SK-N-SH (cell line): ENCODE results near the gene KLF16. TPM values are rescaled to one million over a fixed set of nuclear protein-coding genes. Genes with fewer than 3 reads are reported as not detected.

Source experiments
- CTCF ChIA-PET: fragments of 300-600, 350-600 bp; formaldehyde crosslinking; extraction: SDS; loops from one replicate; lab custom pipeline; 2021; lab: Yijun Ruan, JAX
- POLR2A ChIA-PET: fragments of 350-600 bp; sonication (Branson Sonifier 250); formaldehyde crosslinking; extraction: SDS; loops from one replicate; lab custom pipeline; 2020; ENCODE audit warnings: antibody characterized with exemption, inconsistent platforms; lab: Yijun Ruan, JAX
- DNase-seq: peaks from one replicate; pipeline ENCODE4 v3.0.0; 2012
- H2AFZ ChIP-seq: fragments of 200-600 bp; sonication (generic); 2 replicates; pipeline ENCODE4 v1.8.1; 2016; ENCODE audit warnings: antibody characterized with exemption, mild to moderate bottlenecking, low read depth
- H3F3A ChIP-seq: fragments of 200-600 bp; sonication (generic); replicated peaks from 2 replicates; pipeline ENCODE3; 2016; ENCODE audit warnings: antibody characterized with exemption, mild to moderate bottlenecking; ENCODE audit not compliant: insufficient read depth
- H3K27ac ChIP-seq, 2 experiments: fragments of 200-500 bp in 1 of 2; fragments of 200-600 bp in 1 of 2; sonication (Bioruptor generic) in 1 of 2; sonication (generic), shearing (Covaris generic) in 1 of 2; 2 replicates each; pipeline versions ENCODE4 v1.5.1 to v1.6.1; 2014 to 2016; ENCODE audit warnings: low read depth in 2 of 2, inconsistent platforms in 1 of 2, low read length in 1 of 2, mild to moderate bottlenecking in 1 of 2, mixed read lengths in 1 of 2
- H3K27me3 ChIP-seq: fragments of 200-600 bp; sonication (generic), shearing (Covaris generic); 2 replicates; pipeline ENCODE4 v1.6.1; 2016; ENCODE audit warnings: mixed run types; ENCODE audit not compliant: insufficient read depth
- H3K36me3 ChIP-seq, 2 experiments: fragments of 200-500 bp in 1 of 2; fragments of 200-600 bp in 1 of 2; sonication (Bioruptor generic) in 1 of 2; sonication (generic) in 1 of 2; replicated peaks in 1 of 2; 2 replicates each; pipeline versions ENCODE3 to v1.5.1; 2014 to 2016; ENCODE audit warnings: low read length in 1 of 2, mild to moderate bottlenecking in 1 of 2; ENCODE audit not compliant: insufficient read depth in 2 of 2, control insufficient read depth in 1 of 2
- H3K4me1 ChIP-seq, 2 experiments: fragments of 200-500 bp in 1 of 2; fragments of 200-600 bp in 1 of 2; sonication (Bioruptor generic) in 1 of 2; sonication (generic), shearing (Covaris generic) in 1 of 2; 2 replicates each; pipeline versions ENCODE4 v1.5.1 to v1.6.1; 2014 to 2016; ENCODE audit warnings: low read depth in 1 of 2, low read length in 1 of 2, mixed run types in 1 of 2; ENCODE audit not compliant: insufficient read depth in 2 of 2, control insufficient read depth in 1 of 2
- H3K4me2 ChIP-seq: fragments of 200-600 bp; sonication (generic), shearing (Covaris generic); 2 replicates; pipeline ENCODE4 v1.6.1; 2017; ENCODE audit warnings: mixed run types
- H3K4me3 ChIP-seq, 2 experiments: fragments of 200-500 bp in 1 of 2; fragments of 200-600 bp in 1 of 2; sonication (Bioruptor generic) in 1 of 2; sonication (generic), shearing (Covaris generic) in 1 of 2; 2 replicates each; pipeline versions ENCODE4 v1.5.1 to v1.8.1; 2014 to 2016; ENCODE audit warnings: low read depth in 2 of 2, inconsistent platforms in 1 of 2, low read length in 1 of 2, mild to moderate bottlenecking in 1 of 2, mixed read lengths in 1 of 2, moderate library complexity in 1 of 2
- H3K79me2 ChIP-seq: fragments of 200-600 bp; sonication (generic); 2 replicates; pipeline ENCODE4 v1.8.1; 2017; ENCODE audit warnings: mild to moderate bottlenecking; ENCODE audit not compliant: insufficient read depth
- H3K9ac ChIP-seq: fragments of 200-600 bp; sonication (generic); 2 replicates; pipeline ENCODE4 v1.6.1; 2017; ENCODE audit warnings: mixed run types
- H3K9me2 ChIP-seq: fragments of 200-600 bp; sonication (generic); 2 replicates; pipeline ENCODE4 v1.6.1; 2017; ENCODE audit warnings: mixed run types
- H3K9me3 ChIP-seq: fragments of 200-600 bp; sonication (generic); 2 replicates; pipeline ENCODE4 v1.6.1; 2017; ENCODE audit warnings: mixed run types, mild to moderate bottlenecking, moderate library complexity
- H4K20me1 ChIP-seq: fragments of 200-600 bp; sonication (generic); 2 replicates; pipeline ENCODE4 v1.6.1; 2017; ENCODE audit warnings: mild to moderate bottlenecking, mixed run types; ENCODE audit not compliant: insufficient read depth
- CHD2 ChIP-seq: fragments of 150-350 bp; IDR thresholded peaks from 2 replicates; pipeline ENCODE4 v1.6.1; 2018; ENCODE audit warnings: low read length; ENCODE audit not compliant: partially characterized antibody
- EP300 ChIP-seq, 2 experiments: IDR thresholded peaks; 2 replicates each; pipeline versions ENCODE4 v1.4.0 to v1.6.1; 2012; ENCODE audit warnings: borderline replicate concordance in 1 of 2, low read depth in 1 of 2, low read length in 1 of 2
- GABPA ChIP-seq: IDR thresholded peaks from 2 replicates; pipeline ENCODE4 v1.4.0; 2012; ENCODE audit warnings: low read depth, mild to moderate bottlenecking
- JUND ChIP-seq: IDR thresholded peaks from 2 replicates; pipeline ENCODE4 v1.4.0; 2012
- MEF2A ChIP-seq: IDR thresholded peaks from 2 replicates; pipeline ENCODE4 v1.4.0; 2012; ENCODE audit warnings: low read depth, borderline replicate concordance
- MXI1 ChIP-seq: IDR thresholded peaks from 2 replicates; pipeline ENCODE4 v1.6.1; 2012; ENCODE audit warnings: mild to moderate bottlenecking, low read depth, low read length, improper control_type of control experiment
- NFIC ChIP-seq: IDR thresholded peaks from 2 replicates; pipeline ENCODE4 v1.4.0; 2012; ENCODE audit warnings: borderline replicate concordance
- NRF1 ChIP-seq: IDR thresholded peaks from 2 replicates; pipeline ENCODE4 v1.6.1; 2012; ENCODE audit warnings: low read depth, mild to moderate bottlenecking, low read length
- RCOR1 ChIP-seq: fragments of 150-350 bp; IDR thresholded peaks from 2 replicates; pipeline ENCODE4 v1.6.1; 2017; ENCODE audit warnings: antibody characterized with exemption, low read length
- RXRA ChIP-seq: IDR thresholded peaks from 2 replicates; pipeline ENCODE4 v1.4.0; 2012; ENCODE audit warnings: low read depth, mild to moderate bottlenecking, borderline replicate concordance
- SIN3A ChIP-seq: IDR thresholded peaks from 2 replicates; pipeline ENCODE4 v1.6.1; 2012; ENCODE audit warnings: low read depth, mild to moderate bottlenecking, low read length, moderate library complexity, borderline replicate concordance
- SMC3 ChIP-seq: IDR thresholded peaks from 2 replicates; pipeline ENCODE4 v1.6.1; 2012; ENCODE audit warnings: low read depth, low read length, improper control_type of control experiment
- TCF12 ChIP-seq: IDR thresholded peaks from 2 replicates; pipeline ENCODE4 v1.4.0; 2012
- TEAD4 ChIP-seq: IDR thresholded peaks from 2 replicates; pipeline ENCODE4 v1.4.0; 2012; ENCODE audit warnings: mild to moderate bottlenecking, borderline replicate concordance; ENCODE audit not compliant: insufficient read depth
- WGBS: methylation state at CpG from one replicate; pipeline ENCODE4 v1.1.6; 2017; ENCODE audit warnings: low lambda C conversion rate; 5-methylcytosine and 5-hydroxymethylcytosine counted together
- polyA plus RNA-seq, 3 experiments: library from polyadenylated mRNA; depleted of rRNA; stranded (reverse); fragments of >200 nt; gene quantifications; 2 replicates each; pipeline ENCODE4 v1.2.3, GENCODE V29; 2012
- TF ChIP-seq, protein P1 (sequence below): IDR thresholded peaks from 2 replicates; pipeline ENCODE4 v1.4.0; 2012; ENCODE audit warnings: low read depth
- TF ChIP-seq, protein P2 (sequence below): fragments of 150-350 bp; IDR thresholded peaks from 2 replicates; pipeline ENCODE4 v1.6.1; 2017; ENCODE audit warnings: antibody characterized with exemption, low read length, low read depth, borderline replicate concordance
- TF ChIP-seq, protein P3 (sequence below): fragments of 150-350 bp; IDR thresholded peaks from 2 replicates; pipeline ENCODE4 v1.6.1; 2016; ENCODE audit warnings: mild to moderate bottlenecking, low read depth, low read length
- TF ChIP-seq, protein P4 (sequence below): IDR thresholded peaks from 2 replicates; pipeline ENCODE4 v1.4.0; 2012; ENCODE audit warnings: low read depth, borderline replicate concordance
- TF ChIP-seq, protein P5 (sequence below): IDR thresholded peaks from 2 replicates; pipeline ENCODE4 v1.4.0; 2012; ENCODE audit warnings: low read depth, borderline replicate concordance
- TF ChIP-seq, protein P6 (sequence below): IDR thresholded peaks from 2 replicates; pipeline ENCODE4; 2012

KLF16 gene
- polyA plus RNA-seq, 1 of the 3 experiments (the other 2 are of a cell fraction) = 16.1 TPM

DNA sequence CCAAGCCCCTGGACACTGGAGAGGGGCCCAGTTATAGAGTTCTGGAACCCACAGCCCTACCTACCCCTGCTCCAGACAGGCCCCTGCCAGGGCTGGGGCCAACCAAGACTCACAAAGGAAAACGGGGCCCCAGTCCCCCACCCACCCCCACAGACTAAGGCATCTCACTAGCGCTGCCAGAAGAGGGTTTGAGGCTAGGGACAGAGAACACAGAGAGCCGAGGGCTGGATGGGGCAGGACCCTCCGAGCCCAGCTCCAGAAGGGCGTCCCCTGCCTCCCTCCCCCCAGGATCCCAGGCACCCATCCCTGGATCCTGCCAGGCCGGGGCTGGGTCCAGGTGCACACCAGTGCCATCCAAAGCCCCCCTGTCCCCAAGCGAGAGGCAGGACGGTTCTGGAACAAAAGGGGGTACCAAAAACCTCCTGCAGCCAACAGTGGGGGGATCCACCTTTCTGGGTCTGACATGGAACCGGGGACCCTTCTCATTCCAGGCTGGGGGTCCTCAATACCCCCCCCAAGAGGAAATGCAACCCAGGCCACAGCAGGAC is 10.7 kb downstream of the KLF16 start:
- H3K4me1 ChIP-seq = peaks cover 19 to 28% of the 10 kb centered on the region in 2 experiments; a peak in 3 of 4 replicates
- no peak overlapping the region for H3K9ac ChIP-seq
- no peak overlapping the region for H2AFZ ChIP-seq
- peaks cover 78% of the 10 kb centered on the region for H3K79me2 ChIP-seq
- peaks cover 3 to 6% of the 10 kb centered on the region in 2 experiments for H3K36me3 ChIP-seq
- 100% methylated on average over 3 of the region's 9 CpGs for WGBS
- H3K9me2 ChIP-seq = no peaks in the 10 kb centered on the region
- no peaks in the 10 kb centered on the region for H3K9me3 ChIP-seq
- no peak for DNase-seq
- H3K27ac ChIP-seq = no peak overlapping the region
- ChIA-PET POLR2A (no interaction called here), CTCF (interaction anchor here (1.0 to 2.8 kb wide), 3 partner anchors 12 to 27 kb away, joined by 4 to 11 read pairs (median 10); no protein-coding TSS in a partner anchor)
- peaks cover 28% of the 10 kb centered on the region for H3F3A ChIP-seq
- H3K27me3 ChIP-seq = no peaks in the 10 kb centered on the region
- TF ChIP-seq, protein P1, sequence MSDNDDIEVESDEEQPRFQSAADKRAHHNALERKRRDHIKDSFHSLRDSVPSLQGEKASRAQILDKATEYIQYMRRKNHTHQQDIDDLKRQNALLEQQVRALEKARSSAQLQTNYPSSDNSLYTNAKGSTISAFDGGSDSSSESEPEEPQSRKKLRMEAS = no peak
- no peak for TF ChIP-seq NFIC
- TF ChIP-seq CHD2 = no peak
- TF ChIP-seq TEAD4 = no peak
- no peak for TF ChIP-seq MXI1
- TF ChIP-seq NRF1 = no peak
- no peak for TF ChIP-seq SIN3A
- TF ChIP-seq EP300 (IDR thresholded peaks at IDR 0.05; ENCODE audit: borderline replicate concordance in 1 of 2, low read depth in 1 of 2, low read length in 1 of 2) = no peak
- TF ChIP-seq, protein P2, sequence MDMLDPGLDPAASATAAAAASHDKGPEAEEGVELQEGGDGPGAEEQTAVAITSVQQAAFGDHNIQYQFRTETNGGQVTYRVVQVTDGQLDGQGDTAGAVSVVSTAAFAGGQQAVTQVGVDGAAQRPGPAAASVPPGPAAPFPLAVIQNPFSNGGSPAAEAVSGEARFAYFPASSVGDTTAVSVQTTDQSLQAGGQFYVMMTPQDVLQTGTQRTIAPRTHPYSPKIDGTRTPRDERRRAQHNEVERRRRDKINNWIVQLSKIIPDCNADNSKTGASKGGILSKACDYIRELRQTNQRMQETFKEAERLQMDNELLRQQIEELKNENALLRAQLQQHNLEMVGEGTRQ = no peak
- TF ChIP-seq TCF12 = no peak
- TF ChIP-seq, protein P3, sequence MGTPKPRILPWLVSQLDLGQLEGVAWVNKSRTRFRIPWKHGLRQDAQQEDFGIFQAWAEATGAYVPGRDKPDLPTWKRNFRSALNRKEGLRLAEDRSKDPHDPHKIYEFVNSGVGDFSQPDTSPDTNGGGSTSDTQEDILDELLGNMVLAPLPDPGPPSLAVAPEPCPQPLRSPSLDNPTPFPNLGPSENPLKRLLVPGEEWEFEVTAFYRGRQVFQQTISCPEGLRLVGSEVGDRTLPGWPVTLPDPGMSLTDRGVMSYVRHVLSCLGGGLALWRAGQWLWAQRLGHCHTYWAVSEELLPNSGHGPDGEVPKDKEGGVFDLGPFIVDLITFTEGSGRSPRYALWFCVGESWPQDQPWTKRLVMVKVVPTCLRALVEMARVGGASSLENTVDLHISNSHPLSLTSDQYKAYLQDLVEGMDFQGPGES = no peak
- TF ChIP-seq GABPA = no peak
- TF ChIP-seq, protein P4, sequence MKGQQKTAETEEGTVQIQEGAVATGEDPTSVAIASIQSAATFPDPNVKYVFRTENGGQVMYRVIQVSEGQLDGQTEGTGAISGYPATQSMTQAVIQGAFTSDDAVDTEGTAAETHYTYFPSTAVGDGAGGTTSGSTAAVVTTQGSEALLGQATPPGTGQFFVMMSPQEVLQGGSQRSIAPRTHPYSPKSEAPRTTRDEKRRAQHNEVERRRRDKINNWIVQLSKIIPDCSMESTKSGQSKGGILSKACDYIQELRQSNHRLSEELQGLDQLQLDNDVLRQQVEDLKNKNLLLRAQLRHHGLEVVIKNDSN = no peak
- no peak for TF ChIP-seq RXRA
- TF ChIP-seq MEF2A = no peak
- TF ChIP-seq SMC3 = no peak
- TF ChIP-seq, protein P5, sequence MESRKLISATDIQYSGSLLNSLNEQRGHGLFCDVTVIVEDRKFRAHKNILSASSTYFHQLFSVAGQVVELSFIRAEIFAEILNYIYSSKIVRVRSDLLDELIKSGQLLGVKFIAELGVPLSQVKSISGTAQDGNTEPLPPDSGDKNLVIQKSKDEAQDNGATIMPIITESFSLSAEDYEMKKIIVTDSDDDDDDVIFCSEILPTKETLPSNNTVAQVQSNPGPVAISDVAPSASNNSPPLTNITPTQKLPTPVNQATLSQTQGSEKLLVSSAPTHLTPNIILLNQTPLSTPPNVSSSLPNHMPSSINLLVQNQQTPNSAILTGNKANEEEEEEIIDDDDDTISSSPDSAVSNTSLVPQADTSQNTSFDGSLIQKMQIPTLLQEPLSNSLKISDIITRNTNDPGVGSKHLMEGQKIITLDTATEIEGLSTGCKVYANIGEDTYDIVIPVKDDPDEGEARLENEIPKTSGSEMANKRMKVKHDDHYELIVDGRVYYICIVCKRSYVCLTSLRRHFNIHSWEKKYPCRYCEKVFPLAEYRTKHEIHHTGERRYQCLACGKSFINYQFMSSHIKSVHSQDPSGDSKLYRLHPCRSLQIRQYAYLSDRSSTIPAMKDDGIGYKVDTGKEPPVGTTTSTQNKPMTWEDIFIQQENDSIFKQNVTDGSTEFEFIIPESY = no peak
- TF ChIP-seq JUND = no peak
- TF ChIP-seq, protein P6, sequence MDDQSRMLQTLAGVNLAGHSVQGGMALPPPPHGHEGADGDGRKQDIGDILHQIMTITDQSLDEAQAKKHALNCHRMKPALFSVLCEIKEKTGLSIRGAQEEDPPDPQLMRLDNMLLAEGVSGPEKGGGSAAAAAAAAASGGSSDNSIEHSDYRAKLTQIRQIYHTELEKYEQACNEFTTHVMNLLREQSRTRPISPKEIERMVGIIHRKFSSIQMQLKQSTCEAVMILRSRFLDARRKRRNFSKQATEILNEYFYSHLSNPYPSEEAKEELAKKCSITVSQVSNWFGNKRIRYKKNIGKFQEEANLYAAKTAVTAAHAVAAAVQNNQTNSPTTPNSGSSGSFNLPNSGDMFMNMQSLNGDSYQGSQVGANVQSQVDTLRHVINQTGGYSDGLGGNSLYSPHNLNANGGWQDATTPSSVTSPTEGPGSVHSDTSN = no peak
- no peak for TF ChIP-seq RCOR1
- no peak overlapping the region for H3K4me3 ChIP-seq
- H4K20me1 ChIP-seq = peaks cover 84% of the 10 kb centered on the region
- no peak overlapping the region for H3K4me2 ChIP-seq
